Measurements from ENCODE around the gene GLIS1.

Gene GLIS1

GRCh38 chr1:53678046-53678445 is 60.9 kb downstream of the GLIS1 start:
- H3K9me3 ChIP-seq (ENCODE audit: insufficient read depth, low read length): no peaks in the 10 kb centered on the region
- no peak overlapping the region for H3K9ac ChIP-seq (ENCODE audit: low read length)

GRCh38 chr1:53677486-53677885 is 61.5 kb downstream of the GLIS1 start:
- Histone ChIP-seq H3K9me3 (ENCODE audit: insufficient read depth, low read length) (no peaks in the 10 kb centered on the region), H3K79me2 (ENCODE audit: insufficient read depth, low read length) (no peaks in the 10 kb centered on the region), H3K4me2 (ENCODE audit: low read depth, low read length, poor library complexity, severe bottlenecking) (no peak overlapping the region), H3F3A (ENCODE audit: insufficient read depth) (no peaks in the 10 kb centered on the region), H3K27me3 (ENCODE audit: low read length) (no peaks in the 10 kb centered on the region), H3K9me2 (replicated peaks; ENCODE audit: insufficient read depth, low read length) (no peaks in the 10 kb centered on the region), H3K4me3 (ENCODE audit: insufficient read depth, low read length, poor library complexity, severe bottlenecking) (no peak overlapping the region), H3K9ac (ENCODE audit: low read length) (no peak overlapping the region), H3K36me3 (ENCODE audit: low read length) (no peaks in the 10 kb centered on the region), H2AFZ (ENCODE audit: low read depth, low read length, severe bottlenecking) (no peak overlapping the region), H4K20me1 (ENCODE audit: low read depth, low read length) (no peaks in the 10 kb centered on the region), H3K27ac (ENCODE audit: low read depth, low read length) (no peak overlapping the region)
- no peak for TF ChIP-seq CTCF (IDR thresholded peaks at IDR 0.05; ENCODE audit: insufficient read depth, low read length, poor library complexity, severe bottlenecking)
- TF ChIP-seq EZH2phosphoT487 (conservative IDR thresholded peaks at IDR 0.05; ENCODE audit: low read length): no peak

More at GRCh38 chr1:53678046-53678445, 60.9 kb downstream of the GLIS1 start:
- Histone ChIP-seq H3K27me3 (ENCODE audit: low read length) (no peaks in the 10 kb centered on the region), H4K20me1 (ENCODE audit: low read depth, low read length) (no peaks in the 10 kb centered on the region), H3K79me2 (ENCODE audit: insufficient read depth, low read length) (no peaks in the 10 kb centered on the region), H3K9me2 (replicated peaks; ENCODE audit: insufficient read depth, low read length) (no peaks in the 10 kb centered on the region), H3F3A (ENCODE audit: insufficient read depth) (no peaks in the 10 kb centered on the region), H3K4me2 (ENCODE audit: low read depth, low read length, poor library complexity, severe bottlenecking) (no peak overlapping the region), H3K36me3 (ENCODE audit: low read length) (no peaks in the 10 kb centered on the region), H3K4me3 (ENCODE audit: insufficient read depth, low read length, poor library complexity, severe bottlenecking) (no peak overlapping the region), H3K27ac (ENCODE audit: low read depth, low read length) (no peak overlapping the region), H2AFZ (ENCODE audit: low read depth, low read length, severe bottlenecking) (no peak overlapping the region)
- TF ChIP-seq EZH2phosphoT487 (conservative IDR thresholded peaks at IDR 0.05; ENCODE audit: low read length) (no peak), CTCF (IDR thresholded peaks at IDR 0.05; ENCODE audit: insufficient read depth, low read length, poor library complexity, severe bottlenecking) (no peak)

- Histone ChIP-seq H3F3A (ENCODE audit: insufficient read depth) (no peaks in the 10 kb centered on the region), H3K4me2 (ENCODE audit: low read depth, low read length, poor library complexity, severe bottlenecking) (no peak overlapping the region), H3K36me3 (ENCODE audit: low read length) (no peaks in the 10 kb centered on the region), H4K20me1 (ENCODE audit: low read depth, low read length) (no peaks in the 10 kb centered on the region), H3K9me2 (replicated peaks; ENCODE audit: insufficient read depth, low read length) (no peaks in the 10 kb centered on the region), H2AFZ (ENCODE audit: low read depth, low read length, severe bottlenecking) (no peak overlapping the region), H3K27ac (ENCODE audit: low read depth, low read length) (no peak overlapping the region), H3K27me3 (ENCODE audit: low read length) (no peaks in the 10 kb centered on the region), H3K4me3 (ENCODE audit: insufficient read depth, low read length, poor library complexity, severe bottlenecking) (no peak overlapping the region), H3K9ac (ENCODE audit: low read length) (no peak overlapping the region), H3K9me3 (ENCODE audit: insufficient read depth, low read length) (no peaks in the 10 kb centered on the region), H3K79me2 (ENCODE audit: insufficient read depth, low read length) (no peaks in the 10 kb centered on the region)
- TF ChIP-seq EZH2phosphoT487 (conservative IDR thresholded peaks at IDR 0.05; ENCODE audit: low read length) (no peak), CTCF (IDR thresholded peaks at IDR 0.05; ENCODE audit: insufficient read depth, low read length, poor library complexity, severe bottlenecking) (no peak)
Measured at GRCh38 chr1:53672785-53673184, 66.2 kb downstream of the GLIS1 start.
